Type B pancreatic cell (in vitro differentiated cells): ENCODE results near the gene TBC1D22A. TPM values are rescaled to one million over a fixed set of nuclear protein-coding genes. Genes with fewer than 3 reads are reported as not detected.
A peak's percentile ranks its signal among the peaks of the same experiment; 100 is the strongest.

Experiments
- DNase-seq: peaks from one replicate; pipeline ENCODE4 v3.0.0; 2021; ENCODE audit warnings: mixed read lengths; ENCODE audit not compliant: unreplicated experiment; ENCODE audit errors: extremely low spot score
- H3K27ac Mint-ChIP-seq: 2 replicates; pipeline ENCODE4 v1.8.0; 2021; ENCODE audit warnings: mild to moderate bottlenecking, mixed read lengths
- H3K27me3 Mint-ChIP-seq: 2 replicates; pipeline ENCODE4 v1.8.0; 2021; ENCODE audit warnings: mixed read lengths
- H3K36me3 Mint-ChIP-seq: 2 replicates; pipeline ENCODE4 v1.8.0; 2021; ENCODE audit warnings: mixed read lengths
- H3K4me1 Mint-ChIP-seq: one replicate; pipeline ENCODE4 v1.8.0; 2021; ENCODE audit warnings: mixed read lengths; ENCODE audit not compliant: unreplicated experiment
- H3K4me3 Mint-ChIP-seq: 2 replicates; pipeline ENCODE4 v1.8.0; 2021; ENCODE audit warnings: mild to moderate bottlenecking, mixed read lengths
- H3K9me3 Mint-ChIP-seq: 2 replicates; pipeline ENCODE4 v1.8.0; 2021; ENCODE audit warnings: mixed read lengths
- CTCF ChIP-seq: fragments of 200-600 bp; sonication (generic); conservative IDR thresholded peaks from 2 replicates; pipeline ENCODE4 v1.5.0; 2021; ENCODE audit warnings: antibody characterized with exemption, mild to moderate bottlenecking
- total RNA-seq: library from RNA; stranded (reverse); gene quantifications from 2 replicates; pipeline ENCODE4 v1.2.1, GENCODE V29; 2021; ENCODE audit warnings: low replicate concordance

TBC1D22A gene
- total RNA-seq, 1 donor from 2014 or later = 16.2 TPM

DNA sequence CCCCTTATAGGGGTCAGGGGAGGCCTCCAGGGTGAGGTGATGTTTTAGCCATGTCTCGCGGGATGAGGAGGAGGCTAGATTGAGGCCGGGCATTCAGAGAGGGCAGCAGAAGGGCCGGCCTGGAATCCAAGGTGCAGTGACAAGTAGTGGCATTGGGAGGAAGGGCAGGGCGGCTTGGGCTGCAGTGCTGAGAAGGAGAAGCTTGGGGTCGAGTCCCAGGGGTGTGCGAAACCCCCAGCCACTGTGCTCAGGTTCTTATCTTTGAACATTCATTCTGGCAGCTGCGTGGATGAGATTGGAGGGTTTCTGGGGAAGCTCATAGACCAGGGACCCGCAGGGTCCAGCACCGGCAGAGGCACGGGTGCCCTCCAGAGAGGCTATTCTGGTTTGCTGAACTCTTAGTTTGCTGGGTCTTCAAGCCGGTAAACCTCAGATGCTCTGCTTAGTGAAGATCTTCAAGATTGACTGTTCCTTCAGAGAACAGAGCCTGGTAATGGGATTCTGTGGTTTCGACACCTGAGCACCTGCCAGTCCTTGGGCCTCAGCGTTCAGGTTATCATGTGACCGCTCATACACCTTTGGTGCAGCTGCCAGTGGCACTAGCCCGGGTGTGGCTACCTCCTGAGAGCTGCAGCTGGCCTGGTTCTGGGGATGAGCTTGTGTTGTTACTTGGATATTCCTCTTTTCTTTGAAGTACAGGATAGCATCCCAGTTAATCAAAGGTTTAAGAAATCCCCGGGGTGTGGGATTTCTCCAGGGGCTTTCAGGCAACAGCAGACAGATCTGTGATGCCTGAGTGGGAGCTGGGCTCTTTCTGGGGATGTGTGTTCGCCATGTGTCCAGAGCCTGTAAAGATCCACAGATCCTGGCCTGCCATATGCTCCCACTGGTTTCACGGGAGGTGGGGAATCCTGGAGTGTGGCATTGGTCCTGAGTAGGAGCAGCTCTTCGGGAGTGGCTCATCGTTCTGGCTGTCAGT lies 152.8 kb downstream of the TBC1D22A start:
- TF ChIP-seq CTCF = no peak
- Mint-ChIP-seq H3K4me1 (no peaks in the 10 kb centered on the region), H3K4me3 (no peak overlapping the region), H3K9me3 (no peaks in the 10 kb centered on the region), H3K27me3 (no peaks in the 10 kb centered on the region), H3K27ac (no peak overlapping the region), H3K36me3 (peaks cover 20% of the 10 kb centered on the region)
- no peak for DNase-seq

GRCh38 chr22:46915950-46916730 lies 153.7 kb downstream of the TBC1D22A start:
- H3K4me1 Mint-ChIP-seq = no peaks in the 10 kb centered on the region
- H3K4me3 Mint-ChIP-seq = no peak overlapping the region
- TF ChIP-seq CTCF = no peak
- H3K9me3 Mint-ChIP-seq = peaks cover under 1% of the 10 kb centered on the region
- peak; percentile 25 for DNase-seq
- peaks cover 21% of the 10 kb centered on the region for H3K36me3 Mint-ChIP-seq
- H3K27ac Mint-ChIP-seq = peak overlapping the region; percentile 30
- no peaks in the 10 kb centered on the region for H3K27me3 Mint-ChIP-seq

DNA sequence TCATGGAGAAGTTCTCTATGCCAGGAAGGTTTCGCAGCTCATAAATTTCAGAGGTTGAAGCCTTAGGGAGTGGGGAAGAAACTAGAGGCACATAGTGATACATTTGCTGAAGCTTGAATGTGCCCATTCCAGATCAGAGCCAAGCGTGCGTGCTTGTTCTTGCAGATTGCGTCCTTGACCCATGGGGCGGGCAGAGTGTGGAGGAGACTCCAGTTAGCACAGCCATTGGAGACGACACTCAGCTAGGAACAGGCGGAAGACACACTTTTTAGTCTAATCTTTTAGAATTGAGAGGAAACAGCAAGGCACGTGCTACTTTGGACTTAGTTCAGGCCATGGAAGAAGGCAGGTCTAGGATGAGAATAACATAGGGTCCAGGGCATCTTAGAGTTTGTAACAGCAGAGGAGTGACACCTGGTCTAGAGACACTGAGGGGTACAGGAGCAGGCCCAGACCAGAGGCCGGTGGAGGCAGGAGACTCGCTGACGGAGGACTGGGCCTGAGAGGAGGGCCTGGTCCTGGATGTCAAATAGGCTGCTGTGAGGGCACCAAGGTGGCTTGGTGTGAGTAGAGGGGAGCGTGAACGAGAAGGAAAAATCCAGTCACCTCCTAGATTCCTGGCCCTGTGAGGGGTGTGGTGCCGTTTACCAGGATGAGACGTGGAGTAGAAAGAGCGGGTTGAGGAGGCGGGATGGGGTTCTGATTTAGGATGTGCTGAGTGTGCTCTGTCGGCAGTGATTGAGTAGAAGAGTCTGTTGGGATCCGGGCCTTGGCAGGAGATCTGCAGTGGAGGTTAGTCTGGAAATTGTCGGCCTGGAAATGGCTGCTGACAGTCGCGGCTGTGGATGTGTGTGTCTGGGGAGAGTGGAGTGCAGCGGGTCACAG lies 154.7 kb downstream of the TBC1D22A start:
- Mint-ChIP-seq H3K36me3 (peaks cover 31% of the 10 kb centered on the region), H3K27ac (peak overlapping the region; percentile 54), H3K4me1 (no peaks in the 10 kb centered on the region), H3K4me3 (no peak overlapping the region), H3K9me3 (peaks cover 4% of the 10 kb centered on the region), H3K27me3 (no peaks in the 10 kb centered on the region)
- no peak for TF ChIP-seq CTCF
- peak; percentile 27 for DNase-seq

- H3K4me1 Mint-ChIP-seq = no peaks in the 10 kb centered on the region
- DNase-seq = peak; percentile 55
- no peak overlapping the region for H3K4me3 Mint-ChIP-seq
- peaks cover 33% of the 10 kb centered on the region for H3K36me3 Mint-ChIP-seq
- peaks cover 4% of the 10 kb centered on the region for H3K9me3 Mint-ChIP-seq
- H3K27ac Mint-ChIP-seq = no peak overlapping the region
- TF ChIP-seq CTCF = no peak
- no peaks in the 10 kb centered on the region for H3K27me3 Mint-ChIP-seq
These were observed 155.3 kb downstream of the TBC1D22A start for GRCh38 chr22:46917771-46918101.

- H3K27me3 Mint-ChIP-seq = no peaks in the 10 kb centered on the region
- peak; percentile 54 for DNase-seq
- H3K4me3 Mint-ChIP-seq = no peak overlapping the region
- H3K27ac Mint-ChIP-seq = no peak overlapping the region
- H3K36me3 Mint-ChIP-seq = peaks cover 33% of the 10 kb centered on the region
- no peaks in the 10 kb centered on the region for H3K4me1 Mint-ChIP-seq
- peaks cover 4% of the 10 kb centered on the region for H3K9me3 Mint-ChIP-seq
- TF ChIP-seq CTCF = no peak
These were observed 155.7 kb downstream of the TBC1D22A start for GRCh38 chr22:46918197-46918596.
